HG02588 (cell line): Measurements from ENCODE around the gene ZNF655.
"Not testable (repeated sequence)": the region's sequence is repeated elsewhere in the genome, so short reads cannot be mapped to it uniquely, and the experiment has no call there.

ENCODE experiments used
- ATAC-seq: cut with Tn5 transposase; IDR thresholded peaks from one replicate; pipeline ENCODE4 v1.9.1; 2021; ENCODE audit warnings: mild to moderate bottlenecking, moderate library complexity; ENCODE audit not compliant: unreplicated experiment

ZNF655 gene

GRCh38 chr7:99559175-99559915 lies 903 bp downstream of the ZNF655 start:
- no peak for ATAC-seq

- ATAC-seq, result no peak
Observed at GRCh38 chr7:99560834-99561736, 2.6 kb downstream of the ZNF655 start.

GRCh38 chr7:99561737-99562051 lies 3.3 kb downstream of the ZNF655 start:
- ATAC-seq, result no peak

- ATAC-seq, result no peak
Observed at GRCh38 chr7:99562114-99562784, 3.8 kb downstream of the ZNF655 start.

GRCh38 chr7:99562832-99563231 lies 4.4 kb downstream of the ZNF655 start:
- ATAC-seq, result no peak

- ATAC-seq, result no peak
Observed at GRCh38 chr7:99563650-99564049, 5.2 kb downstream of the ZNF655 start.

- not testable (repeated sequence) for ATAC-seq
Observed at GRCh38 chr7:99568770-99569169, 10.3 kb downstream of the ZNF655 start.

- ATAC-seq, result no peak
Observed at GRCh38 chr7:99571768-99572167, 13.3 kb downstream of the ZNF655 start.

GRCh38 chr7:99573257-99573656 lies 14.8 kb downstream of the ZNF655 start:
- ATAC-seq, result no peak

GRCh38 chr7:99576251-99576650 lies 17.8 kb downstream of the ZNF655 start:
- ATAC-seq, result no peak

GRCh38 chr7:99579281-99579955 lies 21.0 kb downstream of the ZNF655 start:
- ATAC-seq, result no peak

GRCh38 chr7:99579956-99580777 lies 21.7 kb downstream of the ZNF655 start:
- no peak for ATAC-seq

GRCh38 chr7:99580778-99581332 lies 22.4 kb downstream of the ZNF655 start:
- not testable (repeated sequence) for ATAC-seq

- no peak for ATAC-seq
Observed at GRCh38 chr7:99588868-99589267, 30.4 kb downstream of the ZNF655 start.

GRCh38 chr7:99594948-99595745 lies 36.7 kb downstream of the ZNF655 start:
- no peak for ATAC-seq

GRCh38 chr7:99596408-99596955 lies 38.0 kb downstream of the ZNF655 start:
- ATAC-seq, result no peak

GRCh38 chr7:99597762-99598501 lies 39.5 kb downstream of the ZNF655 start, which contains the start of gene TMEM225B:
Gene TMEM225B (plus strand): TSS chr7:99598267. CDS start chr7:99604389, 6,122 bp downstream.
- ATAC-seq, result no peak

- ATAC-seq, result no peak
Observed at GRCh38 chr7:99599836-99600235, 41.4 kb downstream of the ZNF655 start.
